ENCODE data around the gene FSHR.

The FSHR gene

GRCh38 chr2:49113046-49113445 is 41.3 kb downstream of the FSHR start:
- H3K4me3 ChIP-seq (ENCODE audit: low read depth, low read length) = no peak overlapping the region

DNA sequence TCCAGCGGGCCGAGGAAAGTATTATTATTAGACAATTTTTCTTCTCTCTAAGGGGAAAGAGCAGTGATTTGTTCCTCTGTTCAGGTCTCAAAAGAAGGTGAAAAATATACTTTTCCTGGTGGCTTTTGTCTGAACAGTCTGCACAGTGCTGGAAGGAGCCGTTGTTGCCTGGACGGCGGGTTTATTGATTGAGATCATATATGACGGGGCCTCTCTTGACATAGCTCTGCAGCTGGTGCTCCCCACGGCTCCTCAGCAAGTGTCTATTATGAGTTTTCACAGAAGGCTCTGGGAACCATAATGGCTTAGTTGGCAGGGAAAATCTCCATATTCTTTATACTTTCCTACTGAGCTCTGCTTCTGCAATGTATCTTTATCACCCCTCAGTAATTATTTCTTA is 42.9 kb downstream of the FSHR start:
- no peak overlapping the region for H3K4me3 ChIP-seq (ENCODE audit: low read depth, low read length)

DNA sequence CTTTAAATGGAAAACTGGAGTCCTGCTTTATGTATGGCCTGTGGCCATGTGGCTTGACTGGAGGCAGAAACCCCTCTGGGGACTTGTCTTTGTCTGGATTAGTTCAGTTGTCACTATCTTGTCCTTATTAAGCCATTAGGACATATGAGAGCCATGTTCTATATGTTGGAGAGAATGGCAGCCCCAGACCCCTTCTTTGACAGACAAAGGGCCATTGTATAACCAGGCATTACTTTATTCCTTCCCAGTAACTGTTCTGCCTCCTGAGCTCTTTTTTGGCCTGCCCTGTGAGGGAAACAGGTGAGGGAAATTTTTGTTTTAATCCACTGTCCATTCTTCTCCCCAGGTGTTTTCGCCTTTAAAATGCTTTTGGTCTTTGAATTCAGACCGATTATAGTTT is 43.3 kb downstream of the FSHR start:
- no peak overlapping the region for H3K4me3 ChIP-seq (ENCODE audit: low read depth, low read length)

DNA sequence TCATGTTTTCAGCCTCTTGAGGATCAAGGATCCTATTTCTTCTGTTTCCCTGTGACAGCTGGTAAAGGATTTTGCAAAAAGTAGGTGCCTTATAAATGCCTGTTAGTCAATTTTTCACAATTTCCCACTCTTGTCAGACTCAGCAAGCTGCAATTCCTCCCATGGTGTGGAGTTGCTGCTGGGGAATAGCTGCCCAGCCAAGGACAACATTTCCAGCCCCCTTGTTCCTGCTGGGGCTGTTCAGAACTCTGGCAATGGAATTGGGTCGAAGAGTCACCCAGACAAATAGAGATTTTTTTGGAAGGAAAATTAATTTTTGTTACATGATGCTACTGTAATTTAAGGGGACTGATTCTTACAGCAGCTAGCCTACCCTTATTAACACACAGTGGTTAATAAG is 43.7 kb downstream of the FSHR start:
- H3K4me3 ChIP-seq (ENCODE audit: low read depth, low read length) = no peak overlapping the region

- no peak overlapping the region for H3K4me3 ChIP-seq (ENCODE audit: low read depth, low read length)
Observed at GRCh38 chr2:49108851-49109250, 45.5 kb downstream of the FSHR start.

DNA sequence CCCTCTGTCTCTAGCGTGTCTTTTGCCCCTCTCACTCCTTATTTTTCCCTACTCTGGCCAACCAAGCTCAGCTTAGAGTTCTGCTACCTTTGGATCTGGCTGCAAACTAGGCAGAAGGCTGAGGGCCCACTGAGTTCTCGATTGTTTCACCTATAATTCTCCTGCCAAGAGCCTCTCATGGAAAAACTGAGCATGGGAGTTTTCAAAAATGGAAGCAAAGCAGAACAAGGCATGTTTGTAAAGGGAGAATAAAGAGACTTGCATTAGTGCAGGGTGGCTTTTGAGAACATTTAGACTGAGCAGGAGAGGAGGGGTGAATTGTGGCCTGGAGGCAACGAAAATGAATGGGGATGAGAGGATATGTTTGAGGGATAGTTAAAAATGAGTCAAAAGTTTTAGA is 45.9 kb downstream of the FSHR start:
- no peak overlapping the region for H3K4me3 ChIP-seq (ENCODE audit: low read depth, low read length)

- H3K4me3 ChIP-seq (ENCODE audit: low read depth, low read length) = no peak overlapping the region
Observed at GRCh38 chr2:49105506-49105905, 48.8 kb downstream of the FSHR start.

- no peak overlapping the region for H3K4me3 ChIP-seq (ENCODE audit: low read depth, low read length)
Observed at GRCh38 chr2:49102146-49102545, 52.2 kb downstream of the FSHR start.

- no peak overlapping the region for H3K4me3 ChIP-seq (ENCODE audit: low read depth, low read length)
Observed at GRCh38 chr2:49080681-49081080, 73.6 kb downstream of the FSHR start.

- H3K4me3 ChIP-seq (ENCODE audit: low read depth, low read length) = no peak overlapping the region
Observed at GRCh38 chr2:49070716-49071115, 83.6 kb downstream of the FSHR start.

- no peak overlapping the region for H3K4me3 ChIP-seq (ENCODE audit: low read depth, low read length)
Observed at GRCh38 chr2:49069829-49070228, 84.5 kb downstream of the FSHR start.

DNA sequence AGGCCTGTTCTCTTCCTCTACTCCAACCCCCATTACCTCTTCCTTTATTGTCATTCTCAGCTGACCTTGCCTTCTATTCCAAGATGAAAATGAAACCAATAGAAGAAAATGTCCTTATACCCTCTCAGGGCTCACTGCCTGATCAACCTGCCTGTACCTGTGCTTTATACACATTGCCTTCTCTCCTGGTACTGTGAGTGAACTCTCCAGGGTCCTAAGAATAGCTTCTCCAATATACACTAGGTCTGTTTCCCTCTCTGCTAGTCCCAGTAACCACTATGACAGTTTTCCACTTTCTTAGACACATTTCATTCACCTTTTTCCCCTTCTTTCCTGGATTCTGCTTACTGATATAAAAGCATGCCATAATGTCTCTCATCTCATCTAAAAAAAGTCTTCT is 85.7 kb downstream of the FSHR start:
- no peak overlapping the region for H3K4me3 ChIP-seq (ENCODE audit: low read depth, low read length)

DNA sequence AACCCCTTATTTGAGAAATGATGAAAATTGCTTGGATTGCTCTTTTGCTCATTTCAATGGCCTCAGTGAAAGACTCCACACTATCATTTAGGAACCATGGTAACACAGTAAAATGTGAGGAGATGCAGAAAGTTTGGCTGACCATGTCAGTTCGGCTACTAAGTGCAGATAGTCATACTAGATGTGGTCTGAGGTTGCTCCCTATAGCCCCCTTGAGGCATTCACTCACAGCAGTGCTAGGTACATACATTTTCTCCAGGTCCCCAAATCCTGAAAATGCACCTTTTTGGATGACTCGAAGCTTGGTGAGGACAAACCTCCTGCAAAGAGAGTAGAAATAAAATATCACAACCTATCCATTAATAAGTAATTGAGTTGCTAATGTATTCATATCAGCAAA is 86.3 kb downstream of the FSHR start:
- no peak overlapping the region for H3K4me3 ChIP-seq (ENCODE audit: low read depth, low read length)

DNA sequence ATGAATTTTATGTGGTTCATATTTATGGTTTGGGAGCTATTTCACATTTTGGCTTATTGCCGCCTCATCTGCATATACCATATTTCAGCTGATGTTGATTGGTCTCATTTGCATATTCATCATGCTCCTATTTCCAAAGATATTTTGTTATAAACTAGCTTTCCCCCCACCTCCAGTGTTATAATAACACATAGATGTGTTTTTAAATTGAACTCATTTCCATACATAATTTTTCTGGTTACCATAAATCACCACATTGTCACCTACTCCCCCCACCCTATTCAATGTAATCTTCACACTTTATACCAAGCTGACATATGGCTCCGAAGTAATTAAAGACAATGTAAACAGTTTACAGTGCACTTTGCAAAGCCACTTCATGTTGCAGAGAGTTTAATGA is 101.2 kb downstream of the FSHR start:
- no peak overlapping the region for H3K4me3 ChIP-seq (ENCODE audit: low read depth, low read length)

GRCh38 chr2:49050265-49050664 is 104.0 kb downstream of the FSHR start:
- no peak overlapping the region for H3K4me3 ChIP-seq (ENCODE audit: low read depth, low read length)

DNA sequence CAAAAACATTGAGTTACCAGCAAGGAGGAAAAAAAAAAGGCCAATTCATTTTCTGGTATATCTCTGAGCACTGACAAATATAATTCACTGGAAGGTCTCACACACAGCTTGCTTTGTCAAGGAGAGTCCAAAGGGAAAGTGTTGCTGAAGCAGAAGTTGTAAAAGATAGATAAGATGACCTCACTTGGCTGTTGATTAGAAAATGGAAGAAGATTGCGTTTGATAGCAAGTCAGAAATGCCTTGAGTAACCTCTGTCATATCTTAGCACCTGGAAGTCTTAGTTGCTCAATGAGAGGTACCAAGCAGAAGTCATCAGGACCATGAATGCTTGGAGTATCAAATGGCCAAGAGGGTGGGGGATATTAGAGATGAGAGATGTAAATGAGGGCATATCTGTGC is 105.2 kb downstream of the FSHR start:
- no peak overlapping the region for H3K4me3 ChIP-seq (ENCODE audit: low read depth, low read length)

GRCh38 chr2:49045083-49045482 is 109.2 kb downstream of the FSHR start:
- H3K4me3 ChIP-seq (ENCODE audit: low read depth, low read length) = no peak overlapping the region

DNA sequence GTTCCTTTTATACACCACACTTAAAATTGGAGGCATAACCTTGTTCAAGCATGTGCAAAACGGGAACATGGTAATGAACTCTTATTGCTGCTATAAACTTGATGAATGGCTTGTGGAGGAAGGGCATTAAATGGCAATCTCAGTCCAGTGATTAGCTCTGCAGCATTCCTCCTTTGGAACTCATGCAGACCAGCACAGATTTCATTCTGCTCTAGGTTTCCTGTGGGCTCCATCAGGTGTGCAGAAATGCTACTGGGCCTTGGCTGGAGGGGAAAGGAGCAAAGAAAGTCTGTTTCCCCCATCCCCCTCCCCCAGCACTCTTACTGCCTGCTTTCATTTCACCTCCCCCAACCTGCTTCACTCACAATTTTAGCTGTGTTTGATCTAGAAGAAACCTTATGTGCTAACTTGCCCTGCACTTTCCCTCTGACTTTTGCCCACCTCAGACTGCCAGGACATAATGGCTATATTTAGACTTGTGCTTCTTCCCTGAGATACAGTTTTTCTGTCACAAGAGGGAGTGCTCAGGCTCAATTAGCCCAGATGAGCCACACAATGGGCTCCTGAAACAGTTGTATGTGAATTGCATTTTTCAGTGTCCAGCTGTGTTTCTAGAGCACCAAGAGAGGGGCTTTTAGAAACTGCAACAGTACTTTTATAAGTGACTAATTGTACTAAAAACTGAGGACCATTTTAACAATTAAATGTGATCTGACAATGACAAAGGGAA is 109.8 kb downstream of the FSHR start:
- no peak overlapping the region for H3K4me3 ChIP-seq (ENCODE audit: low read depth, low read length)

- H3K4me3 ChIP-seq (ENCODE audit: low read depth, low read length) = no peak overlapping the region
Observed at GRCh38 chr2:49043405-49043982, 110.8 kb downstream of the FSHR start.

GRCh38 chr2:49042488-49042887 is 111.8 kb downstream of the FSHR start:
- H3K4me3 ChIP-seq (ENCODE audit: low read depth, low read length) = no peak overlapping the region

DNA sequence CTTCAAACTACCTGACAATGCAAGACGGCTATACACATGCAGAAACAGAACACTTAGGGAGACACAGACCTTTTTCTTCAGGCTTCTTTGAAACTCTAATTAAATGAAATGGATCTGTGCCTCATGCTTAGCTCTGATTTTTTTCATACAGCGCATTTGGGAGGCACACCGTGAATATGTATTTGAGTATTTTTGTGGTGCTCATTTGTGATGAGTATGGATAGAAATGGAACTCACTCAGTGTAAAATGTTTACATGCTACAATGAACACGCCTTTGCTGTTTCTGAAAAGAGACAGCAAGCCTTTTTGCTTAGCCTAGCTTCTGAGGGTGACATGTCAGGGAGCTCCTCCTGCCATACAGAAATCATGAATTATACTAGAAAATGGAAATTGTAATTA is 113.3 kb downstream of the FSHR start:
- H3K4me3 ChIP-seq (ENCODE audit: low read depth, low read length) = no peak overlapping the region

GRCh38 chr2:49037197-49037596 is 117.1 kb downstream of the FSHR start:
- no peak overlapping the region for H3K4me3 ChIP-seq (ENCODE audit: low read depth, low read length)

GRCh38 chr2:49035481-49035880 is 118.8 kb downstream of the FSHR start:
- no peak overlapping the region for H3K4me3 ChIP-seq (ENCODE audit: low read depth, low read length)
